H1 (cell line): ENCODE results near the gene HACE1. TPM values are rescaled to one million over a fixed set of nuclear protein-coding genes. Genes with fewer than 3 reads are reported as not detected.

ENCODE experiments used
- CTCF ChIA-PET: fragments of 300-600 bp; sonication (Branson Sonifier 250); formaldehyde crosslinking; loops from one replicate; lab custom pipeline; 2021; ENCODE audit not compliant: partially characterized antibody; lab: Charles Lee
- POLR2A ChIA-PET: fragments of 300-600 bp; sonication (Branson Sonifier 250); formaldehyde crosslinking; loops from one replicate; lab custom pipeline; 2021; ENCODE audit warnings: inconsistent platforms; ENCODE audit not compliant: partially characterized antibody; lab: Charles Lee
- DNase-seq, 2 experiments: peaks; one replicate each; pipeline versions ENCODE4 v3.0.0 to v3.0.0-alpha.2; 2010 to 2022; ENCODE audit warnings: low spot score in 2 of 2, low read depth in 1 of 2, mixed read lengths in 1 of 2
- FAIRE-seq: peaks from 2 replicates; lab custom pipeline; 2011; peaks lifted over from hg19 to GRCh38; lab: Jason Lieb, UNC
- H2AFZ ChIP-seq: 2 replicates; pipeline ENCODE4 v1.8.1; 2012; ENCODE audit warnings: low read length, inconsistent platforms
- H2AK5ac ChIP-seq: 2 replicates; pipeline ENCODE4 v1.6.1; 2013; ENCODE audit warnings: low read depth, low read length
- H2BK120ac ChIP-seq: replicated peaks from 2 replicates; pipeline ENCODE3; 2013; ENCODE audit warnings: low read depth, low read length, inconsistent platforms
- H2BK12ac ChIP-seq: 2 replicates; pipeline ENCODE4 v1.6.1; 2013; ENCODE audit warnings: low read depth, low read length
- H2BK15ac ChIP-seq: 2 replicates; pipeline ENCODE4 v1.6.1; 2013; ENCODE audit warnings: low read length
- H2BK20ac ChIP-seq: 2 replicates; pipeline ENCODE4 v1.6.1; 2013; ENCODE audit warnings: low read length
- H2BK5ac ChIP-seq: 2 replicates; pipeline ENCODE4 v1.6.1; 2013; ENCODE audit warnings: low read depth, low read length
- H3K14ac ChIP-seq: 2 replicates; pipeline ENCODE4 v1.6.1; 2013; ENCODE audit warnings: inconsistent platforms; ENCODE audit not compliant: insufficient read length
- H3K18ac ChIP-seq: 2 replicates; pipeline ENCODE4 v1.6.1; 2013; ENCODE audit warnings: low read length; ENCODE audit errors: extremely low read depth
- H3K23ac ChIP-seq: 2 replicates; pipeline ENCODE4 v1.6.1; 2013; ENCODE audit warnings: inconsistent platforms; ENCODE audit not compliant: insufficient read length
- H3K23me2 ChIP-seq: 2 replicates; pipeline ENCODE4 v1.6.1; 2013; ENCODE audit warnings: low read depth, low read length
- H3K27ac ChIP-seq: 2 replicates; pipeline ENCODE4 v1.6.1; 2011; ENCODE audit warnings: low read depth, low read length, inconsistent platforms
- H3K27me3 ChIP-seq, 4 experiments: replicated peaks in 1 of 4; 1 replicate in 1 of 4; 2 replicates in 3 of 4; pipeline versions ENCODE4 v1.6.1 to v1.8.1; 2011 to 2013; ENCODE audit warnings: low read length in 3 of 4, mild to moderate bottlenecking in 3 of 4, inconsistent platforms in 2 of 4, mixed read lengths in 2 of 4, moderate library complexity in 1 of 4; ENCODE audit not compliant: control insufficient read depth in 3 of 4, insufficient read depth in 3 of 4; ENCODE audit errors: extremely low read depth in 1 of 4
- H3K36me3 ChIP-seq, 4 experiments: 2 replicates each; pipeline versions ENCODE4 v1.6.1 to v1.8.1; 2011 to 2013; ENCODE audit warnings: mild to moderate bottlenecking in 4 of 4, low read length in 3 of 4, moderate library complexity in 2 of 4, control low read depth in 1 of 4, inconsistent platforms in 1 of 4; ENCODE audit not compliant: insufficient read depth in 4 of 4, control insufficient read depth in 2 of 4
- H3K4ac ChIP-seq: replicated peaks from 2 replicates; pipeline ENCODE3; 2013; ENCODE audit warnings: low read length, low read depth, mixed read lengths, inconsistent platforms; ENCODE audit not compliant: insufficient read length
- H3K4me1 ChIP-seq, 4 experiments: replicated peaks in 1 of 4; 1 replicate in 1 of 4; 2 replicates in 3 of 4; pipeline versions ENCODE4 v1.6.1 to v1.8.1; 2011 to 2013; ENCODE audit warnings: low read length in 3 of 4, inconsistent platforms in 2 of 4, mixed read lengths in 1 of 4; ENCODE audit not compliant: insufficient read depth in 4 of 4, control insufficient read depth in 3 of 4
- H3K4me2 ChIP-seq, 2 experiments: 2 replicates each; pipeline versions ENCODE4 v1.6.1 to v1.8.1; 2011 to 2013; ENCODE audit warnings: low read depth in 2 of 2, low read length in 2 of 2, control low read depth in 1 of 2, inconsistent platforms in 1 of 2, mild to moderate bottlenecking in 1 of 2; ENCODE audit not compliant: insufficient read depth in 1 of 2
- H3K4me3 ChIP-seq, 4 experiments: fragments of 200-600, 300-600 bp in 1 of 4; sonication (generic), shearing (Covaris generic), sonication (Bioruptor Twin) in 1 of 4; 2 replicates each; pipeline versions ENCODE4 v1.5.1 to v1.8.1; 2011 to 2016; ENCODE audit warnings: low read length in 4 of 4, low read depth in 3 of 4, control low read depth in 2 of 4, inconsistent platforms in 2 of 4, mild to moderate bottlenecking in 2 of 4, mixed read lengths in 1 of 4, moderate library complexity in 1 of 4; ENCODE audit not compliant: insufficient read depth in 2 of 4; ENCODE audit errors: extremely low read depth in 1 of 4
- H3K56ac ChIP-seq: replicated peaks from 2 replicates; pipeline ENCODE3; 2013; ENCODE audit warnings: low read depth, mild to moderate bottlenecking, mixed read lengths, low read length, inconsistent platforms; ENCODE audit not compliant: insufficient read length
- H3K79me1 ChIP-seq: 2 replicates; pipeline ENCODE4 v1.6.1; 2013; ENCODE audit warnings: low read depth, low read length, control low read depth
- H3K79me2 ChIP-seq, 2 experiments: 2 replicates each; pipeline versions ENCODE4 v1.6.1 to v1.8.1; 2012 to 2013; ENCODE audit warnings: low read length in 2 of 2, mild to moderate bottlenecking in 2 of 2, inconsistent platforms in 1 of 2; ENCODE audit not compliant: insufficient read depth in 2 of 2, control insufficient read depth in 1 of 2
- H3K9ac ChIP-seq, 4 experiments: replicated peaks in 1 of 4; 1 replicate in 1 of 4; 2 replicates in 3 of 4; pipeline versions ENCODE4 v1.6.1 to v1.8.1; 2011 to 2013; ENCODE audit warnings: low read depth in 3 of 4, low read length in 3 of 4, control low read depth in 2 of 4, mild to moderate bottlenecking in 2 of 4, moderate library complexity in 2 of 4, inconsistent platforms in 1 of 4; ENCODE audit errors: extremely low read depth in 1 of 4
- H3K9me3 ChIP-seq, 2 experiments: 2 replicates each; pipeline versions ENCODE4 v1.6.1 to v1.8.1; 2012 to 2013; ENCODE audit warnings: mild to moderate bottlenecking in 2 of 2, moderate library complexity in 2 of 2, control low read depth in 1 of 2, inconsistent platforms in 1 of 2, low read depth in 1 of 2, low read length in 1 of 2, mixed read lengths in 1 of 2; ENCODE audit not compliant: insufficient read depth in 2 of 2
- H4K20me1 ChIP-seq, 2 experiments: replicated peaks in 1 of 2; 2 replicates each; pipeline versions ENCODE3 to v1.8.1; 2011 to 2013; ENCODE audit warnings: inconsistent platforms in 2 of 2, low read length in 2 of 2, mild to moderate bottlenecking in 1 of 2; ENCODE audit not compliant: insufficient read depth in 2 of 2, control insufficient read depth in 1 of 2
- H4K5ac ChIP-seq: 2 replicates; pipeline ENCODE4 v1.6.1; 2013; ENCODE audit warnings: low read length, low read depth, mixed read lengths, inconsistent platforms; ENCODE audit not compliant: insufficient read length
- H4K8ac ChIP-seq: 2 replicates; pipeline ENCODE4 v1.8.0; 2013; ENCODE audit warnings: mild to moderate bottlenecking, moderate library complexity, low read length, inconsistent platforms; ENCODE audit not compliant: insufficient read depth; ENCODE audit errors: extremely low read depth
- H4K91ac ChIP-seq: replicated peaks from 2 replicates; pipeline ENCODE3; 2013; ENCODE audit warnings: low read length, mixed read lengths, inconsistent platforms; ENCODE audit not compliant: insufficient read length
- CBX8 ChIP-seq: fragments of 300-800, 300-1000 bp; sonication (generic); IDR thresholded peaks from 2 replicates; pipeline ENCODE4 v1.7.1; 2016; ENCODE audit warnings: low read depth, low read length, borderline replicate concordance
- CHD2 ChIP-seq: IDR thresholded peaks from 2 replicates; pipeline ENCODE4 v1.6.1; 2012; ENCODE audit warnings: low read length, improper control_type of control experiment
- EZH2 ChIP-seq: fragments of 200-600 bp; sonication (generic); IDR thresholded peaks from 2 replicates; pipeline ENCODE4 v1.7.1; 2012; ENCODE audit warnings: low read depth, mild to moderate bottlenecking, moderate library complexity, low read length, inconsistent platforms; ENCODE audit not compliant: severe bottlenecking
- FOSL1 ChIP-seq: IDR thresholded peaks from 2 replicates; pipeline ENCODE4 v1.6.1; 2011; ENCODE audit warnings: mild to moderate bottlenecking, low read depth, low read length, moderate library complexity; ENCODE audit not compliant: insufficient read depth
- GTF2F1 ChIP-seq: IDR thresholded peaks from 2 replicates; pipeline ENCODE4 v1.6.1; 2012; ENCODE audit warnings: low read depth, low read length, improper control_type of control experiment, borderline replicate concordance
- HDAC2 ChIP-seq, 2 experiments: fragments of 300-600 bp in 1 of 2; sonication (generic) in 1 of 2; IDR thresholded peaks; 2 replicates each; pipeline ENCODE4 v1.6.1; 2011 to 2012; ENCODE audit warnings: low read depth in 2 of 2, low read length in 2 of 2, mild to moderate bottlenecking in 2 of 2, moderate library complexity in 2 of 2, borderline replicate concordance in 1 of 2, inconsistent platforms in 1 of 2
- KDM1A ChIP-seq: fragments of 200-600, 300-600 bp; sonication (generic); IDR thresholded peaks from 2 replicates; pipeline ENCODE4 v1.7.1; 2016; ENCODE audit warnings: mild to moderate bottlenecking, low read length, borderline replicate concordance
- NRF1 ChIP-seq: IDR thresholded peaks from 2 replicates; pipeline ENCODE4 v1.6.1; 2011; ENCODE audit warnings: mild to moderate bottlenecking, low read depth, low read length, improper control_type of control experiment
- POLR2AphosphoS5 ChIP-seq: IDR thresholded peaks from 2 replicates; pipeline ENCODE4 v1.6.1; 2011; ENCODE audit warnings: low read depth, low read length
- SIRT6 ChIP-seq: IDR thresholded peaks from one replicate; pipeline ENCODE4 v1.7.1; 2012; ENCODE audit warnings: low read length, inconsistent platforms
- SUZ12 ChIP-seq: fragments of 200-600 bp; sonication (generic); IDR thresholded peaks from 2 replicates; pipeline ENCODE4 v1.6.1; 2012; ENCODE audit warnings: mild to moderate bottlenecking, inconsistent platforms, low read length, moderate library complexity, mixed read lengths
- TAF7 ChIP-seq: optimal IDR thresholded peaks from 2 replicates; pipeline ENCODE3; 2011; ENCODE audit warnings: low read depth, mild to moderate bottlenecking, inconsistent platforms, low read length, moderate library complexity, borderline replicate concordance
- TCF12 ChIP-seq: IDR thresholded peaks from 2 replicates; pipeline ENCODE4 v1.6.1; 2011; ENCODE audit warnings: low read depth, mild to moderate bottlenecking, low read length
- ZNF274 ChIP-seq: IDR thresholded peaks from 2 replicates; pipeline ENCODE4 v1.7.0; 2012; ENCODE audit warnings: low read length, borderline replicate concordance; ENCODE audit errors: extremely low read depth
- WGBS, 2 experiments: shearing (Covaris generic) in 1 of 2; methylation state at CpG; one replicate each; pipeline versions ENCODE4 v1.1.6 to v1.1.7; 2013 to 2015; ENCODE audit warnings: low lambda C conversion rate in 2 of 2, mixed read lengths in 2 of 2, inconsistent platforms in 1 of 2, low coverage in 1 of 2, missing lambda C conversion rate in 1 of 2; ENCODE audit not compliant: insufficient replicate concordance in 2 of 2, insufficient coverage in 1 of 2, insufficient read length in 1 of 2; ENCODE audit errors: extremely low coverage in 1 of 2, missing lambda C conversion rate in 1 of 2; 5-methylcytosine and 5-hydroxymethylcytosine counted together
- polyA plus RNA-seq, 7 experiments: library from polyadenylated mRNA; depleted of rRNA in 3 of 7; stranded (reverse) in 5 of 7; unstranded in 2 of 7; fragments of >200 nt in 5 of 7; fragments of 200-250 nt in 2 of 7; gene quantifications; 1 replicate in 5 of 7; 2 replicates in 1 of 7; 4 replicates in 1 of 7; pipeline versions ENCODE4 v1.2.1 to v1.2.3, GENCODE V29; 2011 to 2013; ENCODE audit warnings: missing spikeins in 2 of 7, mixed read lengths in 2 of 7
- total RNA-seq: library from RNA; stranded (reverse); fragmentation: NEBNext Ultra II Directional; extraction: Animal tissue kit (Norgen Biotek cat#: 25700); gene quantifications from 2 replicates; pipeline ENCODE4 v1.2.1, GENCODE V29; 2021

Gene HACE1
- total and polyA plus RNA-seq, 2 of the 8 experiments (the other 6 are each of a cell fraction or from before 2014, with no cell fraction given) = 7.1 to 21.3 TPM

- DNase-seq = no peak
- H3K4me3 ChIP-seq = no peak overlapping the region
- H3K23me2 ChIP-seq = no peaks in the 10 kb centered on the region
- ChIA-PET POLR2A (no interaction called here), CTCF (interaction anchor here (0.8 to 2.2 kb wide), 5 partner anchors 9 to 79 kb away, joined by 3 to 8 read pairs (median 3); no protein-coding TSS in a partner anchor)
- H2BK120ac ChIP-seq = no peak overlapping the region
- H3K18ac ChIP-seq = no peak overlapping the region
- H2BK20ac ChIP-seq = no peak overlapping the region
- H3K27me3 ChIP-seq = no peaks in the 10 kb centered on the region
- peaks cover 0 to 5% (median 1%) of the 10 kb centered on the region in 4 experiments; a peak in 4 of 7 replicates for H3K4me1 ChIP-seq
- H3K23ac ChIP-seq = no peak overlapping the region
- no peaks in the 10 kb centered on the region for H3K36me3 ChIP-seq
- no peak overlapping the region for H2AK5ac ChIP-seq
- no peak overlapping the region for H2BK5ac ChIP-seq
- no peaks in the 10 kb centered on the region for H3K79me1 ChIP-seq
- no peak overlapping the region for H4K8ac ChIP-seq
- no peak overlapping the region for H3K4ac ChIP-seq
- WGBS, 2 experiments = 100% methylated on average over 1 of the region's 1 CpG; no CpG with 5 or more reads in 1 of the 2 experiments
- no peaks in the 10 kb centered on the region for H4K20me1 ChIP-seq
- FAIRE-seq = no peak
- no peak overlapping the region for H4K5ac ChIP-seq
- no peak overlapping the region for H3K9ac ChIP-seq
- TF ChIP-seq POLR2AphosphoS5 = no peak
- TF ChIP-seq EZH2 = no peak
- TF ChIP-seq CBX8 = no peak
- no peak for TF ChIP-seq ZNF274
- no peak for TF ChIP-seq FOSL1
- no peak for TF ChIP-seq HDAC2 (IDR thresholded peaks at IDR 0.05; ENCODE audit: borderline replicate concordance in 1 of 2, low read depth in 2 of 2, low read length in 2 of 2)
- no peak for TF ChIP-seq CHD2
- TF ChIP-seq SUZ12 = no peak
- TF ChIP-seq GTF2F1 = no peak
- no peak for TF ChIP-seq NRF1
- TF ChIP-seq KDM1A = no peak
- TF ChIP-seq TCF12 = no peak
- TF ChIP-seq TAF7 = no peak
- no peak for TF ChIP-seq SIRT6
- H4K91ac ChIP-seq = no peak overlapping the region
- no peak overlapping the region for H3K4me2 ChIP-seq
- H3K9me3 ChIP-seq = no peaks in the 10 kb centered on the region
- no peak overlapping the region for H2AFZ ChIP-seq
- H3K79me2 ChIP-seq = no peaks in the 10 kb centered on the region
- H2BK12ac ChIP-seq = no peak overlapping the region
- H2BK15ac ChIP-seq = no peak overlapping the region
- no peak overlapping the region for H3K56ac ChIP-seq
- no peak overlapping the region for H3K14ac ChIP-seq
- no peak overlapping the region for H3K27ac ChIP-seq
Measured at GRCh38 chr6:104692008-104692407, 167.7 kb downstream of the HACE1 start.
